Gastroesophageal sphincter (tissue), 4 donors: Measurements from ENCODE around the gene NRXN3. TPM values are rescaled to one million over a fixed set of nuclear protein-coding genes. Genes with fewer than 3 reads are reported as not detected.

ENCODE experiments used
- ATAC-seq: fragments of 150-250 bp; one replicate; pipeline ENCODE4 v1.9.1; 2016; ENCODE audit warnings: mild to moderate bottlenecking, moderate library complexity
- H3K27ac ChIP-seq, 4 donors: fragments of 200-600 bp; sonication (generic) in 3 of 4; 1 replicate in 3 of 4; 2 replicates in 1 of 4; pipeline ENCODE4 v1.5.1; 2016 to 2019
- H3K27me3 ChIP-seq: fragments of 200-600 bp; sonication (generic); one replicate; pipeline ENCODE4 v1.5.1; 2019
- H3K36me3 ChIP-seq, 2 donors: fragments of 200-600 bp; sonication (generic); one replicate each; pipeline ENCODE4 v1.5.1; 2019; ENCODE audit warnings: control low read depth in 1 of 2
- H3K4me1 ChIP-seq, 3 donors: fragments of 200-600 bp; sonication (generic); 1 replicate in 2 of 3; 2 replicates in 1 of 3; pipeline ENCODE4 v1.5.1; 2016 to 2019; ENCODE audit warnings: control low read depth in 2 of 3
- H3K4me3 ChIP-seq, 2 donors: fragments of 200-600 bp; sonication (generic); one replicate each; pipeline ENCODE4 v1.5.1; 2019; ENCODE audit warnings: mild to moderate bottlenecking in 1 of 2, moderate library complexity in 1 of 2
- H3K9me3 ChIP-seq, 3 donors: fragments of 200-600 bp; sonication (generic); one replicate each; pipeline ENCODE4 v1.5.1; 2017 to 2019; ENCODE audit warnings: control low read depth in 2 of 3
- EP300 ChIP-seq: sonication (generic); formaldehyde crosslinking; IDR thresholded peaks from one replicate; pipeline ENCODE4 v1.6.1; 2017; ENCODE audit warnings: antibody characterized with exemption, mild to moderate bottlenecking
- POLR2A ChIP-seq, 2 donors: fragments of 450-650 bp; IDR thresholded peaks; one replicate each; pipeline ENCODE4 v1.6.1; 2017; ENCODE audit warnings: antibody characterized with exemption in 2 of 2, mild to moderate bottlenecking in 2 of 2, moderate library complexity in 1 of 2
- POLR2AphosphoS5 ChIP-seq: sonication (generic); formaldehyde crosslinking; IDR thresholded peaks from one replicate; pipeline ENCODE4 v1.6.1; 2017; ENCODE audit warnings: antibody characterized with exemption
- WGBS, 2 donors: methylation state at CpG; one replicate each; pipeline ENCODE4 v1.1.5; 2018; ENCODE audit warnings: low coverage in 1 of 2; 5-methylcytosine and 5-hydroxymethylcytosine counted together
- total RNA-seq, 4 donors: library from RNA; depleted of rRNA; stranded (reverse); fragments of >200 nt; gene quantifications; one replicate each; pipeline ENCODE4 v1.1.0, GENCODE V29; 2016
- TF ChIP-seq, protein P1 (sequence below), 4 experiments: fragments of 200-600 bp in 2 of 4; fragments of 450-650 bp in 2 of 4; sonication (generic) in 1 of 4; IDR thresholded peaks; one replicate each; pipeline ENCODE4 v1.5.1; 2017 to 2019; ENCODE audit warnings: antibody characterized with exemption in 4 of 4, mild to moderate bottlenecking in 2 of 4, moderate library complexity in 2 of 4

The NRXN3 gene
- total RNA-seq, 4 donors from 2014 or later: 74.2 to 192 (median 98.2) TPM

GRCh38 chr14:79670811-79671210 is 1500.6 kb downstream of the NRXN3 start:
- Histone ChIP-seq H3K36me3 (no peaks in the 10 kb centered on the region), H3K4me3 (no peak overlapping the region), H3K27ac (no peak overlapping the region), H3K9me3 (no peaks in the 10 kb centered on the region), H3K4me1 (peaks cover 0 to 20% (median 4%) of the 10 kb centered on the region in 3 donors), H3K27me3 (no peaks in the 10 kb centered on the region)
- no peak for ATAC-seq
- no peak for TF ChIP-seq POLR2AphosphoS5
- no peak for TF ChIP-seq EP300
- TF ChIP-seq, protein P1, sequence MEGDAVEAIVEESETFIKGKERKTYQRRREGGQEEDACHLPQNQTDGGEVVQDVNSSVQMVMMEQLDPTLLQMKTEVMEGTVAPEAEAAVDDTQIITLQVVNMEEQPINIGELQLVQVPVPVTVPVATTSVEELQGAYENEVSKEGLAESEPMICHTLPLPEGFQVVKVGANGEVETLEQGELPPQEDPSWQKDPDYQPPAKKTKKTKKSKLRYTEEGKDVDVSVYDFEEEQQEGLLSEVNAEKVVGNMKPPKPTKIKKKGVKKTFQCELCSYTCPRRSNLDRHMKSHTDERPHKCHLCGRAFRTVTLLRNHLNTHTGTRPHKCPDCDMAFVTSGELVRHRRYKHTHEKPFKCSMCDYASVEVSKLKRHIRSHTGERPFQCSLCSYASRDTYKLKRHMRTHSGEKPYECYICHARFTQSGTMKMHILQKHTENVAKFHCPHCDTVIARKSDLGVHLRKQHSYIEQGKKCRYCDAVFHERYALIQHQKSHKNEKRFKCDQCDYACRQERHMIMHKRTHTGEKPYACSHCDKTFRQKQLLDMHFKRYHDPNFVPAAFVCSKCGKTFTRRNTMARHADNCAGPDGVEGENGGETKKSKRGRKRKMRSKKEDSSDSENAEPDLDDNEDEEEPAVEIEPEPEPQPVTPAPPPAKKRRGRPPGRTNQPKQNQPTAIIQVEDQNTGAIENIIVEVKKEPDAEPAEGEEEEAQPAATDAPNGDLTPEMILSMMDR (IDR thresholded peaks at IDR 0.05): no peak
- TF ChIP-seq POLR2A (IDR thresholded peaks at IDR 0.05): no peak
- 69 to 89% methylated on average over 4 to 5 of the region's 5 CpGs for WGBS, 2 donors

DNA sequence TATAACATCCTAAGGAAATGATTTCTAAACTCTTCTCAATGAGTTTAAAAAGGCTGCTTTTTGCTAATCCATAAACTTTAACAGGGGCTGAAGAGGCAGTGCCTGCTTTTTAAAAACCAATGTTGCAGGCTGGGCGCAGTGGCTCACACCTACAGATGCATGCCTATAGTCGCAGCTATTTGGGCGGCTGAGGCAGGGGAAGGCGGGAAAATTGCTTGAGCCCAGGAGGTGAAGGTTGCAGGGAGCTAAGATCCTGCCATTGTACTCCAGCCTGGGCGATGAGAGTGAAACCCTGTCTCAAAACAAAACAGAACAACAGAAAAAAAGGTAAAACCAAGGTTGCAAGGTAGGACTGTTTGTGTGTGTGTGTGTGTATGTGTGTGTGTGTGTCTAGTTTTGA is 1509.9 kb downstream of the NRXN3 start:
- WGBS, 2 donors: 67 to 84% methylated on average over 1 to 5 of the region's 5 CpGs
- no peak for ATAC-seq
- no peaks in the 10 kb centered on the region for H3K9me3 ChIP-seq

DNA sequence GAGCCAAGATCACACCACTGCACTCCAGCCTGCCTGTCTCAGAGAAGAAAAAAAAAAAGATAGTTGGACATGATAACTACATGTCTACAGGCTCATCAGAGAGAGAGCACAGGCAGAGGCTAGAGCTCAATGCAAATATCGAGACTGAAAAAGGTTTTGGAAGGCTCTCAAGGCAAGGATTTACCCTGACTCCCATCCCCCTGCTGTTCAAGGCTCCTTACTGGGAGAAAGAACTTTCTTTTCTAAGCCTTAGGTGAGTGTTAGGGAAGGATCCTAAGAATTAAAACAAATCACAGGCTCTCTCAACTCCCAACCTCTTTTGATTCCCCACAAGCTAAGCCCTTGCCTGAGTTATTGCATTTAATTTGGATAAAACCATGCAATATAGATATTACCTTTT is 1516.0 kb downstream of the NRXN3 start:
- no peak overlapping the region for H3K4me3 ChIP-seq
- no peak for ATAC-seq
- no peak for TF ChIP-seq EP300
- TF ChIP-seq POLR2AphosphoS5: no peak
- TF ChIP-seq, protein P1 (IDR thresholded peaks at IDR 0.05): no peak
- TF ChIP-seq POLR2A (IDR thresholded peaks at IDR 0.05): no peak
- 25 to 73% methylated on average over 1 of the region's 1 CpG for WGBS, 2 donors
- no peaks in the 10 kb centered on the region for H3K27me3 ChIP-seq
- H3K4me1 ChIP-seq: peaks cover 0 to 10% (median 0%) of the 10 kb centered on the region in 3 donors
- H3K36me3 ChIP-seq: no peaks in the 10 kb centered on the region
- H3K9me3 ChIP-seq: no peaks in the 10 kb centered on the region
- no peak overlapping the region for H3K27ac ChIP-seq

More for the DNA sequence above, 1509.9 kb downstream of the NRXN3 start:
- no peak overlapping the region for H3K27ac ChIP-seq
- H3K4me1 ChIP-seq: peaks cover 0 to 13% (median 0%) of the 10 kb centered on the region in 3 donors
- no peaks in the 10 kb centered on the region for H3K36me3 ChIP-seq
- no peak for TF ChIP-seq EP300
- TF ChIP-seq, protein P1 (IDR thresholded peaks at IDR 0.05): no peak
- no peak for TF ChIP-seq POLR2A (IDR thresholded peaks at IDR 0.05)
- TF ChIP-seq POLR2AphosphoS5: no peak
- H3K27me3 ChIP-seq: no peaks in the 10 kb centered on the region
- no peak overlapping the region for H3K4me3 ChIP-seq

DNA sequence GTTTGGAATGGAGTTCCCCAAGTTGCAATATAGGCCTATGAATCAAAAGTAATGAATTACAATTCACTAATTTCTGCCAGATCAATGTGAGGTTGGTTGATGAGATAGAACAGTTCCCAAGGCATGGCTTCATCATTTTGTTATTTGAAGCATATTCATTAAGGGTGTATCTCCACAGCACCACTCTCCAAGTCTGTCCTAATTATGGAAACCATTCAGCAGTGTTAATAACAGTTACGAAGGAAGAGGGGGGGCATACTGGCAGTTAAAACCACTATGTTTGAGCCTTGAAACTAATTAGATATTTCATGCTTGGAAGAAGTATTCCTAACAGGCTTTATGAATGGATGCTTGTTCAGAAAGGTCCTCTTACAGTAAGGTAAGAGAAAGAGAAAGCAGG is 1520.8 kb downstream of the NRXN3 start:
- no peaks in the 10 kb centered on the region for H3K9me3 ChIP-seq
- peaks cover 2 to 35% (median 6%) of the 10 kb centered on the region in 3 donors for H3K4me1 ChIP-seq
- WGBS, 2 donors: 71 to 73% methylated on average over 1 of the region's 1 CpG
- ATAC-seq: no peak
- no peaks in the 10 kb centered on the region for H3K36me3 ChIP-seq
- H3K27me3 ChIP-seq: no peaks in the 10 kb centered on the region
- TF ChIP-seq POLR2A (IDR thresholded peaks at IDR 0.05) (no peak), POLR2AphosphoS5 (no peak), EP300 (no peak)
- TF ChIP-seq, protein P1 (IDR thresholded peaks at IDR 0.05): no peak
- H3K4me3 ChIP-seq: no peak overlapping the region
- no peak overlapping the region for H3K27ac ChIP-seq

GRCh38 chr14:79693935-79694334 is 1523.8 kb downstream of the NRXN3 start:
- no peaks in the 10 kb centered on the region for H3K36me3 ChIP-seq
- no peak for ATAC-seq
- H3K27me3 ChIP-seq: no peaks in the 10 kb centered on the region
- WGBS, 2 donors: 14 to 44% methylated on average over 1 of the region's 1 CpG
- no peak overlapping the region for H3K4me3 ChIP-seq
- no peaks in the 10 kb centered on the region for H3K9me3 ChIP-seq
- peaks cover 2 to 31% (median 6%) of the 10 kb centered on the region in 3 donors for H3K4me1 ChIP-seq
- TF ChIP-seq, protein P1 (IDR thresholded peaks at IDR 0.05): no peak
- TF ChIP-seq EP300 (no peak), POLR2A (IDR thresholded peaks at IDR 0.05) (no peak), POLR2AphosphoS5 (no peak)
- H3K27ac ChIP-seq: no peak overlapping the region
